ENCODE results near the gene TP53RK. TPM values are rescaled to one million over a fixed set of nuclear protein-coding genes. Genes with fewer than 3 reads are reported as not detected.

The TP53RK gene
- total RNA-seq, 1 experiment from 2014 or later: 21.5 TPM

DNA sequence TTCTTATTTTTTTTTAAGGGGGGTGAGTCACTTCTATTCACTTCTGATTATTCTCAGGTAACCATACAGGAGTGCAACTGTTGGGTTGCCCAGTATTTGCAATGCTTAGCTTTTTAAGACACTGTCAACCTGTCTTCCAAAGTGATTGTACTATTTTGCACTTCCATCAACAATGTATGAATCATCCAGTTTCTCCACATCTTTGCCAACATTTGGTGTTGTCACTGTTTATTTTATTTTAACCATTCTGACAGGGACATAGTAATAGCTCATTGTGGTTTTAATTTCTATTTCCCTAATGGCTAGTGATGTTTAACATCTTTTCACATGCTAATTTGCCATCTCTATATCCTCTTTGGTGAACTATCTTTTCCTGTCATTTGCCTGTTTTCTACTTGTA, 36.5 kb downstream of the TP53RK start:
- Mint-ChIP-seq H3K36me3 (ENCODE audit: insufficient read depth in 1 of 3, low read depth in 3 of 3) (peaks cover 0 to 4% (median 0%) of the 10 kb centered on the region in 3 experiments; a peak in 3 of 7 replicates), H3K27me3 (ENCODE audit: low read depth) (peaks cover 41% of the 10 kb centered on the region), H3K27ac (no peak overlapping the region), H3K4me1 (peaks cover 15 to 27% of the 10 kb centered on the region in 2 experiments), H3K4me3 (no peak overlapping the region), H3K9me3 (peaks cover 0 to 2% of the 10 kb centered on the region in 2 experiments; a peak in 3 of 5 replicates)
- Histone ChIP-seq H3K4me1 (ENCODE audit: insufficient read depth, low read length) (no peaks in the 10 kb centered on the region), H3K27me3 (ENCODE audit: insufficient read depth, low read length) (no peaks in the 10 kb centered on the region; the same call in 1 of the 2 replicates), H3K9ac (ENCODE audit: extremely low read depth, insufficient read length, low read length) (no peak overlapping the region), H3K79me2 (ENCODE audit: insufficient read depth, low read length) (no peaks in the 10 kb centered on the region), H3K23ac (ENCODE audit: insufficient read length, low read depth, low read length) (no peak overlapping the region), H4K91ac (ENCODE audit: insufficient read length, low read depth, low read length) (no peak overlapping the region), H2BK20ac (ENCODE audit: low read depth, low read length, poor library complexity, severe bottlenecking) (no peak overlapping the region), H3K23me2 (ENCODE audit: insufficient read length, low read depth, low read length, poor library complexity, severe bottlenecking) (no peaks in the 10 kb centered on the region), H3K56ac (ENCODE audit: insufficient read length, low read depth, low read length) (no peak overlapping the region), H4K8ac (replicated peaks; ENCODE audit: insufficient read length, low read depth, low read length) (no peak overlapping the region), H3K9me3 (ENCODE audit: control insufficient read depth, low read depth, low read length) (no peaks in the 10 kb centered on the region), H3K27ac (ENCODE audit: insufficient read length, low read depth, low read length) (no peak overlapping the region), H3T11ph (ENCODE audit: low read length) (no peak overlapping the region), H3K14ac (ENCODE audit: insufficient read depth, low read length) (no peak overlapping the region), H2AFZ (ENCODE audit: low read length) (no peak overlapping the region), H2AK5ac (ENCODE audit: insufficient read length, low read length) (no peak overlapping the region), H3K4ac (ENCODE audit: low read depth, low read length) (no peak overlapping the region), H2BK12ac (ENCODE audit: insufficient read length, low read depth, low read length) (no peak overlapping the region), H2BK5ac (ENCODE audit: insufficient read length, low read length) (no peak overlapping the region), H4K20me1 (ENCODE audit: control insufficient read depth, insufficient read depth, insufficient read length) (no peaks in the 10 kb centered on the region), H4K5ac (ENCODE audit: insufficient read length, low read depth, low read length) (no peak overlapping the region), H2BK15ac (ENCODE audit: low read depth, low read length) (no peak overlapping the region), H3K4me2 (ENCODE audit: insufficient read depth, insufficient read length, low read length) (no peak overlapping the region), H3K18ac (ENCODE audit: insufficient read length, low read depth, low read length) (no peak overlapping the region), H2BK120ac (ENCODE audit: low read depth, low read length, poor library complexity, severe bottlenecking) (no peak overlapping the region), H3K79me1 (ENCODE audit: insufficient read depth, low read depth, low read length, poor library complexity, severe bottlenecking) (no peaks in the 10 kb centered on the region)
- TF ChIP-seq, protein P1, sequence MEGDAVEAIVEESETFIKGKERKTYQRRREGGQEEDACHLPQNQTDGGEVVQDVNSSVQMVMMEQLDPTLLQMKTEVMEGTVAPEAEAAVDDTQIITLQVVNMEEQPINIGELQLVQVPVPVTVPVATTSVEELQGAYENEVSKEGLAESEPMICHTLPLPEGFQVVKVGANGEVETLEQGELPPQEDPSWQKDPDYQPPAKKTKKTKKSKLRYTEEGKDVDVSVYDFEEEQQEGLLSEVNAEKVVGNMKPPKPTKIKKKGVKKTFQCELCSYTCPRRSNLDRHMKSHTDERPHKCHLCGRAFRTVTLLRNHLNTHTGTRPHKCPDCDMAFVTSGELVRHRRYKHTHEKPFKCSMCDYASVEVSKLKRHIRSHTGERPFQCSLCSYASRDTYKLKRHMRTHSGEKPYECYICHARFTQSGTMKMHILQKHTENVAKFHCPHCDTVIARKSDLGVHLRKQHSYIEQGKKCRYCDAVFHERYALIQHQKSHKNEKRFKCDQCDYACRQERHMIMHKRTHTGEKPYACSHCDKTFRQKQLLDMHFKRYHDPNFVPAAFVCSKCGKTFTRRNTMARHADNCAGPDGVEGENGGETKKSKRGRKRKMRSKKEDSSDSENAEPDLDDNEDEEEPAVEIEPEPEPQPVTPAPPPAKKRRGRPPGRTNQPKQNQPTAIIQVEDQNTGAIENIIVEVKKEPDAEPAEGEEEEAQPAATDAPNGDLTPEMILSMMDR (conservative IDR thresholded peaks at IDR 0.05): no peak
- no peak for DNase-seq
